Measurements from ENCODE around the gene CAMK4.

DNA sequence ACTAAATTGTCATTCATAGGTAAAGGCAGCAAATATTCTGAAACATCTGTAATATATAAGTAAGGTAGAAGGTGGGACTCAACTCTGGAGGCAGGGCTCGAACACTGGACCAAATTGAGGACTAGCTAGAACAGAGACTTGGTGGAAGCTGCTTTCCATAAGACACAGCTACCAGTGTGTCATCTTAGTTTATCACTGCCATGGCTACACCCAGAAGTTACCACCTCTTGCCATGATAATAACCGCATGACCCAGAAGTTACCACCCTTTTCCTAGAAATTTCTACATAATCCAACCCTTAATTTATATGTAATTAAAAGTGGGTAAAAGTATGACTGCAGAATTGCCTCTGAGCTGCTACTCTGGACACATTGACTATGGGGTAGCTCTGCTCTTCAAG is 188.4 kb downstream of the CAMK4 start:
- TF ChIP-seq, protein P1, sequence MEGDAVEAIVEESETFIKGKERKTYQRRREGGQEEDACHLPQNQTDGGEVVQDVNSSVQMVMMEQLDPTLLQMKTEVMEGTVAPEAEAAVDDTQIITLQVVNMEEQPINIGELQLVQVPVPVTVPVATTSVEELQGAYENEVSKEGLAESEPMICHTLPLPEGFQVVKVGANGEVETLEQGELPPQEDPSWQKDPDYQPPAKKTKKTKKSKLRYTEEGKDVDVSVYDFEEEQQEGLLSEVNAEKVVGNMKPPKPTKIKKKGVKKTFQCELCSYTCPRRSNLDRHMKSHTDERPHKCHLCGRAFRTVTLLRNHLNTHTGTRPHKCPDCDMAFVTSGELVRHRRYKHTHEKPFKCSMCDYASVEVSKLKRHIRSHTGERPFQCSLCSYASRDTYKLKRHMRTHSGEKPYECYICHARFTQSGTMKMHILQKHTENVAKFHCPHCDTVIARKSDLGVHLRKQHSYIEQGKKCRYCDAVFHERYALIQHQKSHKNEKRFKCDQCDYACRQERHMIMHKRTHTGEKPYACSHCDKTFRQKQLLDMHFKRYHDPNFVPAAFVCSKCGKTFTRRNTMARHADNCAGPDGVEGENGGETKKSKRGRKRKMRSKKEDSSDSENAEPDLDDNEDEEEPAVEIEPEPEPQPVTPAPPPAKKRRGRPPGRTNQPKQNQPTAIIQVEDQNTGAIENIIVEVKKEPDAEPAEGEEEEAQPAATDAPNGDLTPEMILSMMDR (IDR thresholded peaks at IDR 0.05), result no peak
- TF ChIP-seq POLR2A (IDR thresholded peaks at IDR 0.05), result no peak
